HepG2 (cell line): Measurements from ENCODE around the gene POU2F1. TPM values are rescaled to one million over a fixed set of nuclear protein-coding genes. Genes with fewer than 3 reads are reported as not detected.
A peak's percentile ranks its signal among the peaks of the same experiment; 100 is the strongest.

Experiments
- CHD4 ChIP-seq: fragments of 200-600 bp; sonication (generic); IDR thresholded peaks from 2 replicates; pipeline ENCODE4 v1.7.0; 2017; ENCODE audit warnings: mild to moderate bottlenecking, low read length, borderline replicate concordance
- FIP1L1 ChIP-seq: fragments of 200-400 bp; formaldehyde crosslinking; IDR thresholded peaks from 2 replicates; pipeline ENCODE4 v1.6.1; 2018; ENCODE audit warnings: low read depth, mild to moderate bottlenecking, low read length, moderate library complexity, borderline replicate concordance; ENCODE audit not compliant: insufficient read depth
- GABPA ChIP-seq, 2 experiments: IDR thresholded peaks; 2 replicates each; pipeline ENCODE4 v1.6.1; 2011 to 2016; ENCODE audit warnings: low read depth in 2 of 2, low read length in 1 of 2, missing biosample characterization in 1 of 2, missing genetic modification characterization in 1 of 2
- HNRNPH1 ChIP-seq: fragments of 200-400 bp; formaldehyde crosslinking; optimal IDR thresholded peaks from 2 replicates; pipeline ENCODE3; 2017; ENCODE audit warnings: mild to moderate bottlenecking, low read depth, low read length
- JUNB ChIP-seq: sonication (generic); formaldehyde crosslinking; IDR thresholded peaks from 2 replicates; pipeline ENCODE4 v1.8.0; 2022; ENCODE audit warnings: missing genetic modification reagents, mild to moderate bottlenecking, borderline replicate concordance
- MXD4 ChIP-seq: IDR thresholded peaks from 2 replicates; pipeline ENCODE4 v1.6.1; 2016; ENCODE audit warnings: mild to moderate bottlenecking, missing biosample characterization, missing genetic modification reagents
- PBX3 ChIP-seq: sonication (generic); formaldehyde crosslinking; IDR thresholded peaks from 2 replicates; pipeline ENCODE4 v1.8.1; 2023; ENCODE audit warnings: missing genetic modification reagents, inconsistent platforms, borderline replicate concordance
- STAT5B ChIP-seq: sonication (generic); formaldehyde crosslinking; IDR thresholded peaks from 2 replicates; pipeline ENCODE4 v1.4.0; 2020; ENCODE audit warnings: missing genetic modification reagents
- TBP ChIP-seq: sonication (generic); formaldehyde crosslinking; IDR thresholded peaks from 2 replicates; pipeline ENCODE4 v1.5.0; 2020; ENCODE audit warnings: missing genetic modification reagents
- TFDP1 ChIP-seq: IDR thresholded peaks from 2 replicates; pipeline ENCODE4 v1.6.1; 2016; ENCODE audit warnings: missing compliant biosample characterization, missing genetic modification reagents, borderline replicate concordance
- TFE3 ChIP-seq: IDR thresholded peaks from 2 replicates; pipeline ENCODE4 v1.6.1; 2016
- ZBTB7B ChIP-seq: sonication (generic); formaldehyde crosslinking; IDR thresholded peaks from 2 replicates; pipeline ENCODE4 v1.4.0; 2020; ENCODE audit warnings: missing genetic modification reagents
- ZHX2 ChIP-seq, 2 experiments: sonication (generic) in 1 of 2; formaldehyde crosslinking in 1 of 2; IDR thresholded peaks; 2 replicates each; pipeline versions ENCODE4 v1.6.1 to v1.9.0; 2014 to 2022; ENCODE audit warnings: antibody characterized with exemption in 1 of 2, borderline replicate concordance in 1 of 2, inconsistent platforms in 1 of 2, low read depth in 1 of 2, missing genetic modification reagents in 1 of 2
- ZNF816 ChIP-seq: sonication (generic); formaldehyde crosslinking; IDR thresholded peaks from 2 replicates; pipeline ENCODE4 v1.8.0; 2022; ENCODE audit warnings: missing genetic modification reagents, mild to moderate bottlenecking, borderline replicate concordance
- polyA plus RNA-seq, 8 experiments: library from polyadenylated mRNA; depleted of rRNA in 3 of 8; stranded (reverse) in 7 of 8; unstranded in 1 of 8; fragments of >200 nt; fragmentation: Illumina TruSeq in 4 of 8; extraction: Trizol in 4 of 8; gene quantifications; 2 replicates each; pipeline versions ENCODE4 v1.2.1 to v1.2.3, GENCODE V29; 2011 to 2016; ENCODE audit warnings: low read depth in 4 of 8, missing spikeins in 1 of 8, mixed read lengths in 1 of 8; ENCODE audit not compliant: insufficient read depth in 1 of 8
- total RNA-seq, 5 experiments: library from RNA; depleted of rRNA; stranded (reverse); fragments of >200 nt; fragmentation: Illumina TruSeq; extraction: Trizol; gene quantifications; 2 replicates each; pipeline ENCODE4 v1.2.3, GENCODE V29; 2016; ENCODE audit warnings: low read depth in 1 of 5

The POU2F1 gene
- total and polyA plus RNA-seq, 2 of the 13 experiments (the other 11 are each of a cell fraction or from before 2014, with no cell fraction given) = 10.2 to 13.0 TPM

GRCh38 chr1:167439301-167439988 lies 218.8 kb downstream of the POU2F1 start (continued):
- TF ChIP-seq ZHX2 (IDR thresholded peaks at IDR 0.05; ENCODE audit: low read depth) = no peak
- 0 out of 2 replicates have a peak, but pooled peaks have one; percentile 36 for TF ChIP-seq ZHX2 (CRISPR knock-in tag; IDR thresholded peaks at IDR 0.05; ENCODE audit: borderline replicate concordance)
- no peak for TF ChIP-seq FIP1L1
- TF ChIP-seq ZNF816 (CRISPR knock-in tag) = no peak
- TF ChIP-seq CHD4 = no peak
- no peak for TF ChIP-seq GABPA (IDR thresholded peaks at IDR 0.05; ENCODE audit: low read depth, low read length)
- no peak for TF ChIP-seq GABPA (CRISPR knock-in tag; IDR thresholded peaks at IDR 0.05; ENCODE audit: low read depth)
- TF ChIP-seq ZBTB7B = no peak
- no peak for TF ChIP-seq TBP (CRISPR knock-in tag)
- no peak for TF ChIP-seq PBX3
- 0 out of 2 replicates have a peak, but pooled peaks have one; percentile 25 for TF ChIP-seq JUNB (CRISPR knock-in tag)
- TF ChIP-seq TFDP1 (CRISPR knock-in tag) = peak; percentile 84; the same call in 1 of the 2 replicates
- TF ChIP-seq MXD4 = peak; percentile 93
- TF ChIP-seq TFE3 = no peak
- no peak for TF ChIP-seq STAT5B (CRISPR knock-in tag)
- TF ChIP-seq HNRNPH1 = no peak
